ENCODE measurements around the gene LRP2BP. TPM values are rescaled to one million over a fixed set of nuclear protein-coding genes. Genes with fewer than 3 reads are reported as not detected.

Gene LRP2BP
- total and polyA plus RNA-seq, 9 donors, result 0.77 to 5.9 (median 3.0) TPM

DNA sequence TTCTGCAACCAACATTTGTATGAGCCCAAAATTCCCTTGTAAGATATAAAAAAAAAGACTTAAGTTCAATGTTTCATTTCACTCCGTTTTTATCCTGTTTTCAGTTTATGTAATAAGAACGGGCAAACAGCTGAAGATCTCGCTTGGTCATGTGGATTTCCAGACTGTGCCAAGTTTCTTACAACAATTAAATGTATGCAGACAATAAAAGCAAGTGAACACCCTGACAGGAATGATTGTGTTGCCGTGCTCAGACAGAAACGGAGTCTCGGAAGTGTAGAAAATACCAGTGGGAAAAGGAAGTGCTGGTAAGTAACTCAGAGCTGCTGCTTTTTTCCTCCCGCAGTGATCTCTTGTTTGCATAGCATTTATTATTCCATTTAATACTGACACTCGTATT is 3.7 kb upstream of the LRP2BP start:
- TF ChIP-seq, protein P1, sequence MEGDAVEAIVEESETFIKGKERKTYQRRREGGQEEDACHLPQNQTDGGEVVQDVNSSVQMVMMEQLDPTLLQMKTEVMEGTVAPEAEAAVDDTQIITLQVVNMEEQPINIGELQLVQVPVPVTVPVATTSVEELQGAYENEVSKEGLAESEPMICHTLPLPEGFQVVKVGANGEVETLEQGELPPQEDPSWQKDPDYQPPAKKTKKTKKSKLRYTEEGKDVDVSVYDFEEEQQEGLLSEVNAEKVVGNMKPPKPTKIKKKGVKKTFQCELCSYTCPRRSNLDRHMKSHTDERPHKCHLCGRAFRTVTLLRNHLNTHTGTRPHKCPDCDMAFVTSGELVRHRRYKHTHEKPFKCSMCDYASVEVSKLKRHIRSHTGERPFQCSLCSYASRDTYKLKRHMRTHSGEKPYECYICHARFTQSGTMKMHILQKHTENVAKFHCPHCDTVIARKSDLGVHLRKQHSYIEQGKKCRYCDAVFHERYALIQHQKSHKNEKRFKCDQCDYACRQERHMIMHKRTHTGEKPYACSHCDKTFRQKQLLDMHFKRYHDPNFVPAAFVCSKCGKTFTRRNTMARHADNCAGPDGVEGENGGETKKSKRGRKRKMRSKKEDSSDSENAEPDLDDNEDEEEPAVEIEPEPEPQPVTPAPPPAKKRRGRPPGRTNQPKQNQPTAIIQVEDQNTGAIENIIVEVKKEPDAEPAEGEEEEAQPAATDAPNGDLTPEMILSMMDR (IDR thresholded peaks at IDR 0.05), result no peak
- TF ChIP-seq POLR2A (IDR thresholded peaks at IDR 0.05), result no peak
- no peak for TF ChIP-seq EP300 (IDR thresholded peaks at IDR 0.05)
- H3K27me3 ChIP-seq, result no peaks in the 10 kb centered on the region
- H3K9me3 ChIP-seq, result no peaks in the 10 kb centered on the region
- DNase-seq, result no peak
- no peaks in the 10 kb centered on the region for H3K36me3 ChIP-seq
- H3K4me3 ChIP-seq, result no peak overlapping the region
- WGBS, 3 donors, result 49 to 77% (median 54%) methylated on average over 8 of the region's 8 CpGs
- H3K27ac ChIP-seq, result peak overlapping the region in 1 of 2 donors; percentile 39
- intact Hi-C loops (cut with DNase I), result loop anchor here (5.0 to 10.0 kb wide), 3 partner anchors 185 to 197 kb away; partner anchors contain the start of genes CFAP97 (in 3 of the 4) and SNX25 (in 2 of the 4)
- peaks cover 3% of the 10 kb centered on the region for H3K4me1 ChIP-seq (ENCODE audit: insufficient read depth)

DNA sequence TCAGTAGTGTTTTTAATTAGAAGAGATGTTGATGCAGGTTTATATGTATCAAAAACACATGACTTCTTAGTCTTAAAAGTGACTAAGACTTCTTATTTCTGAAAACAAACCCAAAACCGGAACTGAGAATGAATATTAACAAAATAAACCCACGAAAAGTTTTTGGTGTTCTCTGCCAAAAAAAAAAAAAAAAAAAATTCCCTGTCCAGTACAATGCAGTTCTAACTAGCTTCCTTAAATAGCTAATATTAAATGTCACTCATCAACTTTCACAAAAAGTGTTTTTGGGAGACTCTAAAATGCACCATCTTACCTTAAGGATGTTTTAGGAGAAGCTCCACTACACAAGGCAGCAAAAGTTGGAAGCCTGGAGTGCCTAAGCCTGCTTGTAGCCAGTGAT is 2.9 kb upstream of the LRP2BP start:
- DNase-seq, result no peak
- no peak overlapping the region for H3K4me3 ChIP-seq

DNA sequence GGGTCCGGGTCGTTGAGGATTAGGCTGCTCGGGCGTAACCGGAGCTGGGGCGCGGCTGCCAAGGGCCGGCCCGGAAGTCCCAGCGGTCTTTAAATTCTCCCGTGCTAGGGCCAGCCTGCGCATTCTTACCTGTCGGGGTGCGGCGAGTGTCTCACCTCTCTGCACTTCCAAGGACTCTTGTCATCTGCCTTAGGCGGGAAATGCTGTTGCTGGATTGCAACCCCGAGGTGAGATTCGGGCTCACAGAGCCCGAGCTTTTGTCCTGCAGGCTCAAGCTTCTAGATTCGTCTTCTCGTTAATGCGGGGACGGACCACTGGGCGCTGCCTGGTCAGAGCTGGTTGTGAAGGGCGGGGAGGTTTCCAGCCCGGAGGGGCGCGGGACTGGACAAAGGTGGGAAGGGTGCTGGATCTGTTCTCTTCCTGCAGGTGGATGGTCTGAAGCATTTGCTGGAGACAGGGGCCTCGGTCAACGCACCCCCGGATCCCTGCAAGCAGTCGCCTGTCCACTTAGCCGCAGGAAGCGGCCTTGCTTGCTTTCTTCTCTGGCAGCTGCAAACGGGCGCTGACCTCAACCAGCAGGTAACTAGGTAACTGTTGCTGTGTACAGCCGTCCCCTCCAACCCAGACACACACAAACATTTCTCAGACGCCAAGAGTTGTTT is 1.1 kb upstream of the LRP2BP start, which contains the start of gene ANKRD37:
TSS of gene ANKRD37 (plus strand) at position 118 of the 662 bp plus-strand sequence. CDS start at position 201, 83 bp downstream.
- H3K4me3 ChIP-seq, result peak within 1 kb of the TSS; percentile 91
- intact Hi-C loops (cut with DNase I), result loop anchor here (5.0 to 10.0 kb wide), 3 partner anchors 182 to 195 kb away; partner anchors contain the start of genes CFAP97 (in 3 of the 4) and SNX25 (in 2 of the 4)
- peak in 1 of 5 donors; percentile 54 for DNase-seq
- H3K27ac ChIP-seq, result peak within 1 kb of the TSS; percentile 98 to 99
- no peaks in the 10 kb centered on the region for H3K27me3 ChIP-seq
- peaks cover 3% of the 10 kb centered on the region for H3K4me1 ChIP-seq (ENCODE audit: insufficient read depth)
- TF ChIP-seq, protein P1 (IDR thresholded peaks at IDR 0.05), result no peak
- TF ChIP-seq POLR2A (IDR thresholded peaks at IDR 0.05), result no peak
- no peak for TF ChIP-seq EP300 (IDR thresholded peaks at IDR 0.05)
- H3K9me3 ChIP-seq, result no peaks in the 10 kb centered on the region
- no peaks in the 10 kb centered on the region for H3K36me3 ChIP-seq
- 3 to 5% (median 3%) methylated on average over 38 of the region's 38 CpGs for WGBS, 3 donors

More for the DNA sequence above, 2.9 kb upstream of the LRP2BP start:
- TF ChIP-seq, protein P1 (IDR thresholded peaks at IDR 0.05), result no peak
- no peak for TF ChIP-seq EP300 (IDR thresholded peaks at IDR 0.05)
- no peak for TF ChIP-seq POLR2A (IDR thresholded peaks at IDR 0.05)
- 0 to 11% (median 2%) methylated on average over 2 of the region's 2 CpGs for WGBS, 3 donors
- Histone ChIP-seq H3K27ac (peak overlapping the region in 1 of 2 donors; percentile 39), H3K4me1 (ENCODE audit: insufficient read depth) (peaks cover 3% of the 10 kb centered on the region), H3K27me3 (no peaks in the 10 kb centered on the region), H3K36me3 (no peaks in the 10 kb centered on the region), H3K9me3 (no peaks in the 10 kb centered on the region)
- intact Hi-C loops (cut with DNase I), result loop anchor here (5.0 to 10.0 kb wide), 3 partner anchors 184 to 196 kb away; partner anchors contain the start of genes CFAP97 (in 3 of the 4) and SNX25 (in 2 of the 4)

DNA sequence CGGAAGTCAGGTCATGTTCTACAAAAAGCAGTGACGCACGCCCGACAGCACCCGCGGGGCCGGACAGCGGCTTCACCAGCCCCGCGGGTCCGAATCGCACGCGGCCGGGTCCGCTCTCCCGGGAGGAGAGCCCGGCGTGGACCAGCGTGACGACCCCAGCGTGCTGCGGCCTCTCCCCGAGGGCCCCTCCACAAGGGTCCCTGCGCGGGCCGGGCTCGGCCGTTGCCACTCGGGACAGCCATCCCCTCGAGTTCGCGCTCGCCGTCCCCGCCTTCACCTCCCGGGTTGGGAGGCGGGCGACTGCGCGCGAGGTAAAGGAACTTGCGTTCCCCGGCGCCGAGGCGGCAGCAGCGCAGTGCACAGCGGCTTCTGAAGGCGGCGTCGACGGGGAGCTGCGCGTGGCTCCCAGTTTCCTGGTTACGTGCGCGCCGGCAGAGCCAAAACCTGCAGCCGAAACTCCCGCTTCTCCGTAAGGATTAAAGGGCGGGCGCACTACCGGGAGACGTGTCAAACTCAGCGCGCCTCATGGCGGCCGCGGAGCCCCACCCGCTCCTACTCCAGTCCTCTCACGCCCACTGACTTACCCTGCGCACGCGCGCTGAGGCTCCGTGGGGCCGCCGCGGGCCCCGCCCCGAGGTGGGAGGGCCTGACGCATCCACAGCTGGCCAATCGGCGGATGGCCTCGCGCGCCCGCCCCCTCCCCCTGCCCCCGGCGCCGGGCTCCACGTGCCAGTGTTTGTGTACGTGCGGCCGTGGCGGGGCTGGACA is 416 bp upstream of the LRP2BP start:
- intact Hi-C loops (cut with DNase I), result loop anchor here (5.0 to 10.0 kb wide), 3 partner anchors 181 to 194 kb away; partner anchors contain the start of genes CFAP97 (in 3 of the 4) and SNX25 (in 2 of the 4)
- peak; percentile 81 for TF ChIP-seq POLR2A (IDR thresholded peaks at IDR 0.05)
- TF ChIP-seq EP300 (IDR thresholded peaks at IDR 0.05), result peak; percentile 56
- TF ChIP-seq, protein P1 (IDR thresholded peaks at IDR 0.05), result peak in 2 of 3 donors; percentile 3 to 32

More for the DNA sequence above, 416 bp upstream of the LRP2BP start:
- 0 to 1% (median 0%) methylated on average over 65 to 98 of the region's 98 CpGs for WGBS, 3 donors
- Histone ChIP-seq H3K9me3 (no peaks in the 10 kb centered on the region), H3K4me1 (ENCODE audit: insufficient read depth) (peaks cover 3% of the 10 kb centered on the region), H3K36me3 (no peaks in the 10 kb centered on the region), H3K27me3 (no peaks in the 10 kb centered on the region), H3K4me3 (peak overlapping the region; percentile 91), H3K27ac (peak overlapping the region; percentile 98 to 99)
- peak; percentile 96 to 99 (median 98) for DNase-seq
